Measurements from ENCODE around the gene NPEPPS.

Gene NPEPPS

GRCh38 chr17:47611372-47612350, 80.8 kb downstream of the NPEPPS start:
- TF ChIP-seq CTCF (conservative IDR thresholded peaks at IDR 0.05) (no peak), ZFX (IDR thresholded peaks at IDR 0.05) (no peak)
- H3K27ac ChIP-seq, result peak overlapping the region; percentile 46

DNA sequence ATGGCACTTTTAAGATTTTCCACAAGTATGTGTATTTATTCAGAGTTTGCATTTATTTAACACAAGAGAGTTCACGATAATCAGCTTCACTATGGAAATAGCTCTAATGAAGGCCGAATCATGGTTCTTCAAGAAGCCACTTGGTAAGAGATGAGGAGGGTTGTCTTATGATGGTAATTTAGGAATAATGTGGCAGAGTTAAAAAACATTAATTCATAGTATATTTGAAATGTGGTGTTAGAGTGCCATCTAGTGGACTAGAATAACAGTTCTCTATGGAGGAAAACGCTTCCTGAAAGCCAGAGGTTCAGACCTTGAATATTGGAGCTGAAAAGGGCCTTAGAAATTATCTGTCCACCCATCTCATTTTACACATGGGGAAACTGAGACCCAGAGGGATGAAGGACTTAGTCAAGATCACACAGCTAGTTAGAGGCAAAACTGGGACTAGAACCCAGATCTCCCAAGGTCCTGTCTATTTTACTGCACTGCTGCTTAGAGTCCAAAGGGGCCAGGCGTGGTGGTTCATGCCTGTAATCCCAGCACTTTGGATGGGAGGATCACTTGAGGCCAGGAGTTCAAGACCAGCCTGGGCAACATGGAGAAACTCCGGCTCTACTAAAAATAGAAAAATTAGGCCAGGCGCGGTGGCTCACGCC, 85.0 kb downstream of the NPEPPS start:
- TF ChIP-seq CTCF (conservative IDR thresholded peaks at IDR 0.05) (peak; percentile 82), ZFX (IDR thresholded peaks at IDR 0.05) (no peak)
- H3K27ac ChIP-seq, result no peak overlapping the region

GRCh38 chr17:47618410-47618809, 87.5 kb downstream of the NPEPPS start:
- peak; percentile 50 for TF ChIP-seq CTCF (conservative IDR thresholded peaks at IDR 0.05)
- TF ChIP-seq ZFX (IDR thresholded peaks at IDR 0.05), result no peak
- no peak overlapping the region for H3K27ac ChIP-seq

GRCh38 chr17:47620503-47621245, 89.8 kb downstream of the NPEPPS start:
- TF ChIP-seq CTCF (conservative IDR thresholded peaks at IDR 0.05), result no peak
- no peak for TF ChIP-seq ZFX (IDR thresholded peaks at IDR 0.05)
- no peak overlapping the region for H3K27ac ChIP-seq

- TF ChIP-seq ZFX (IDR thresholded peaks at IDR 0.05) (no peak), CTCF (conservative IDR thresholded peaks at IDR 0.05) (no peak; the same call in 1 of the 2 replicates)
- H3K27ac ChIP-seq, result no peak overlapping the region
These were observed 90.6 kb downstream of the NPEPPS start for GRCh38 chr17:47621293-47622179.

GRCh38 chr17:47622180-47622549, 91.3 kb downstream of the NPEPPS start:
- TF ChIP-seq CTCF (conservative IDR thresholded peaks at IDR 0.05) (no peak), ZFX (IDR thresholded peaks at IDR 0.05) (no peak)
- no peak overlapping the region for H3K27ac ChIP-seq
